Neural progenitor cell (in vitro differentiated cells): ENCODE results near the gene VEGFA.

Experiments
- EZH2 ChIP-seq: fragments of 200-600 bp; sonication (generic); IDR thresholded peaks from 2 replicates; pipeline ENCODE4 v1.6.1; 2017; ENCODE audit warnings: antibody characterized with exemption, mild to moderate bottlenecking, moderate library complexity
- EZH2phosphoT487 ChIP-seq: fragments of 200-600 bp; sonication (generic); IDR thresholded peaks from 2 replicates; pipeline ENCODE4 v1.6.1; 2017; ENCODE audit warnings: antibody characterized with exemption
- TF ChIP-seq, protein P1 (sequence below): fragments of 200-600 bp; sonication (generic); IDR thresholded peaks from 2 replicates; pipeline ENCODE4 v1.5.1; 2017; ENCODE audit warnings: antibody characterized with exemption, mild to moderate bottlenecking

DNA sequence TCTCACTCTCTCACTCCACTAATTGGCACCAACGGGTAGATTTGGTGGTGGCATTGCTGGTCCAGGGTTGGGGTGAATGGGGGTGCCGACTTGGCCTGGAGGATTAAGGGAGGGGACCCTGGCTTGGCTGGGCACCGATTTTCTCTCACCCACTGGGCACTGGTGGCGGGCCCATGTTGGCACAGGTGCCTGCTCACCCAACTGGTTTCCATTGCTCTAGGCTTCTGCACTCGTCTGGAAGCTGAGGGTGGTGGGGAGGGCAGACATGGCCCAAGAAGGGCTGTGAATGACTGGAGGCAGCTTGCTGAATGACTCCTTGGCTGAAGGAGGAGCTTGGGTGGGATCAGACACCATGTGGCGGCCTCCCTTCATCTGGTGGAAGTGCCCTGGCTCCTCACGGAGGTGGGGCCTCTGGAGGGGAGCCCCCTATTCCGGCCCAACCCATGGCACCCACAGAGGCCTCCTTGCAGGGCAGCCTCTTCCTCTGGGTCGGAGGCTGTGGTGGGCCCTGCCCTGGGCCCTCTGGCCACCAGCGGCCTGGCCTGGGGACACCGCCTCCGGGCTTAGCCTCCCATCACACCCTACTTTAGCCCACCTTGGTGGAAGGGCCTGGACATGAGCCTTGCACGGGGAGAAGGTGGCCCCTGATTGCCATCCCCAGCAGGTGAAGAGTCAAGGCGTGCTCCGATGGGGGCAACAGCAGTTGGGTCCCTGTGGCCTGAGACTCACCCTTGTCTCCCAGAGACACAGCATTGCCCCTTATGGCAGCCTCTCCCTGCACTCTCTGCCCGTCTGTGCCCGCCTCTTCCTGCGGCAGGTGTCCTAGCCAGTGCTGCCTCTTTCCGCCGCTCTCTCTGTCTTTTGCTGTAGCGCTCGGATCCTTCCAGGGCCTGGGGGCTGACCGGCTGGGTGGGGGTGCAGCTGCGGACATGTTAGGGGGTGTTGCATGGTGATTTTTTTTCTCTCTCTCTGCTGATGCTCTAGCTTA is 11.2 kb downstream of the VEGFA start:
- TF ChIP-seq, protein P1, sequence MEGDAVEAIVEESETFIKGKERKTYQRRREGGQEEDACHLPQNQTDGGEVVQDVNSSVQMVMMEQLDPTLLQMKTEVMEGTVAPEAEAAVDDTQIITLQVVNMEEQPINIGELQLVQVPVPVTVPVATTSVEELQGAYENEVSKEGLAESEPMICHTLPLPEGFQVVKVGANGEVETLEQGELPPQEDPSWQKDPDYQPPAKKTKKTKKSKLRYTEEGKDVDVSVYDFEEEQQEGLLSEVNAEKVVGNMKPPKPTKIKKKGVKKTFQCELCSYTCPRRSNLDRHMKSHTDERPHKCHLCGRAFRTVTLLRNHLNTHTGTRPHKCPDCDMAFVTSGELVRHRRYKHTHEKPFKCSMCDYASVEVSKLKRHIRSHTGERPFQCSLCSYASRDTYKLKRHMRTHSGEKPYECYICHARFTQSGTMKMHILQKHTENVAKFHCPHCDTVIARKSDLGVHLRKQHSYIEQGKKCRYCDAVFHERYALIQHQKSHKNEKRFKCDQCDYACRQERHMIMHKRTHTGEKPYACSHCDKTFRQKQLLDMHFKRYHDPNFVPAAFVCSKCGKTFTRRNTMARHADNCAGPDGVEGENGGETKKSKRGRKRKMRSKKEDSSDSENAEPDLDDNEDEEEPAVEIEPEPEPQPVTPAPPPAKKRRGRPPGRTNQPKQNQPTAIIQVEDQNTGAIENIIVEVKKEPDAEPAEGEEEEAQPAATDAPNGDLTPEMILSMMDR, result no peak
- no peak for TF ChIP-seq EZH2phosphoT487
- TF ChIP-seq EZH2, result no peak
